Measurements from ENCODE around the gene RNF5.

Gene RNF5

GRCh38 chr6:32177788-32178546 lies at the start of gene RNF5:
RNF5 (plus strand) TSS chr6:32178405; CDS start chr6:32178512, 107 bp downstream.
- H3K4me2 ChIP-seq (ENCODE audit: low read depth, low read length), result peak within 1 kb of the TSS; percentile 97
- H3F3A ChIP-seq (ENCODE audit: insufficient read depth, low read length), result peaks cover 19% of the 10 kb centered on the region
- TF ChIP-seq EZH2phosphoT487 (IDR thresholded peaks at IDR 0.05; ENCODE audit: low read length) (no peak), EZH2 (optimal IDR thresholded peaks at IDR 0.05; ENCODE audit: low read depth, low read length) (no peak), CTCF (IDR thresholded peaks at IDR 0.05; ENCODE audit: low read length) (no peak)
- peaks cover 21% of the 10 kb centered on the region for H3K4me1 ChIP-seq (ENCODE audit: low read length)
- peak within 1 kb of the TSS; percentile 79 for H2AFZ ChIP-seq (ENCODE audit: low read length)
- H3K9me3 ChIP-seq (replicated peaks; ENCODE audit: insufficient read depth, low read length), result no peaks in the 10 kb centered on the region
- peak; percentile 99 for DNase-seq
- peaks cover 17% of the 10 kb centered on the region for H3K79me2 ChIP-seq (ENCODE audit: low read length)
- no peaks in the 10 kb centered on the region for H3K9me2 ChIP-seq (replicated peaks; ENCODE audit: insufficient read depth, low read length)
- H3K36me3 ChIP-seq (replicated peaks; ENCODE audit: insufficient read depth, low read length), result no peaks in the 10 kb centered on the region
- peak within 1 kb of the TSS; percentile 96 for H3K27ac ChIP-seq (ENCODE audit: low read length)
- peak within 1 kb of the TSS; percentile 82 for H3K4me3 ChIP-seq (ENCODE audit: low read length)
- H4K20me1 ChIP-seq (ENCODE audit: insufficient read depth, low read length), result no peaks in the 10 kb centered on the region
- H3K9ac ChIP-seq (ENCODE audit: low read length), result peak within 1 kb of the TSS; percentile 70
- no peaks in the 10 kb centered on the region for H3K27me3 ChIP-seq (replicated peaks; ENCODE audit: insufficient read depth, low read length)

GRCh38 chr6:32128751-32129296 lies 49.4 kb upstream of the RNF5 start:
- H3K9ac ChIP-seq (ENCODE audit: low read length), result no peak overlapping the region
- DNase-seq, result no peak
- H3K79me2 ChIP-seq (ENCODE audit: low read length), result peaks cover 42% of the 10 kb centered on the region
- H2AFZ ChIP-seq (ENCODE audit: low read length), result peak overlapping the region; percentile 55; the same call in 1 of the 2 replicates
- H3K9me3 ChIP-seq (replicated peaks; ENCODE audit: insufficient read depth, low read length), result no peaks in the 10 kb centered on the region
- peak overlapping the region; percentile 11; the same call in 1 of the 2 replicates for H3K27ac ChIP-seq (ENCODE audit: low read length)
- peaks cover 3% of the 10 kb centered on the region for H3K27me3 ChIP-seq (replicated peaks; ENCODE audit: insufficient read depth, low read length)
- H3F3A ChIP-seq (ENCODE audit: insufficient read depth, low read length), result no peaks in the 10 kb centered on the region
- H3K36me3 ChIP-seq (replicated peaks; ENCODE audit: insufficient read depth, low read length), result no peaks in the 10 kb centered on the region
- H3K4me2 ChIP-seq (ENCODE audit: low read depth, low read length), result peak overlapping the region; percentile 94
- peaks cover 18% of the 10 kb centered on the region for H3K4me1 ChIP-seq (ENCODE audit: low read length)
- H3K9me2 ChIP-seq (replicated peaks; ENCODE audit: insufficient read depth, low read length), result no peaks in the 10 kb centered on the region
- TF ChIP-seq EZH2 (optimal IDR thresholded peaks at IDR 0.05; ENCODE audit: low read depth, low read length), result no peak
- TF ChIP-seq CTCF (IDR thresholded peaks at IDR 0.05; ENCODE audit: low read length), result no peak
- TF ChIP-seq EZH2phosphoT487 (IDR thresholded peaks at IDR 0.05; ENCODE audit: low read length), result no peak
- peak overlapping the region; percentile 75 for H3K4me3 ChIP-seq (ENCODE audit: low read length)
- no peaks in the 10 kb centered on the region for H4K20me1 ChIP-seq (ENCODE audit: insufficient read depth, low read length)

- Histone ChIP-seq H3K79me2 (ENCODE audit: low read length) (peaks cover 39% of the 10 kb centered on the region), H4K20me1 (ENCODE audit: insufficient read depth, low read length) (no peaks in the 10 kb centered on the region), H3K9me3 (replicated peaks; ENCODE audit: insufficient read depth, low read length) (no peaks in the 10 kb centered on the region), H3K36me3 (replicated peaks; ENCODE audit: insufficient read depth, low read length) (no peaks in the 10 kb centered on the region), H3K27ac (ENCODE audit: low read length) (peak overlapping the region; percentile 69; the same call in 1 of the 2 replicates), H3K9ac (ENCODE audit: low read length) (peak overlapping the region; percentile 70), H3K9me2 (replicated peaks; ENCODE audit: insufficient read depth, low read length) (no peaks in the 10 kb centered on the region), H3F3A (ENCODE audit: insufficient read depth, low read length) (no peaks in the 10 kb centered on the region), H3K4me3 (ENCODE audit: low read length) (peak overlapping the region; percentile 75), H3K4me1 (ENCODE audit: low read length) (peaks cover 18% of the 10 kb centered on the region), H2AFZ (ENCODE audit: low read length) (peak overlapping the region; percentile 55), H3K27me3 (replicated peaks; ENCODE audit: insufficient read depth, low read length) (peaks cover 10% of the 10 kb centered on the region), H3K4me2 (ENCODE audit: low read depth, low read length) (peak overlapping the region; percentile 94)
- no peak for DNase-seq
- TF ChIP-seq CTCF (IDR thresholded peaks at IDR 0.05; ENCODE audit: low read length), result no peak
- no peak for TF ChIP-seq EZH2phosphoT487 (IDR thresholded peaks at IDR 0.05; ENCODE audit: low read length)
- no peak for TF ChIP-seq EZH2 (optimal IDR thresholded peaks at IDR 0.05; ENCODE audit: low read depth, low read length)
Measured at GRCh38 chr6:32129297-32130088, 48.7 kb upstream of the RNF5 start.

Measured in MM.1S (cell line).